Hepatocyte (in vitro differentiated cells): Measurements from ENCODE around the gene ADGRG4. TPM values are rescaled to one million over a fixed set of nuclear protein-coding genes. Genes with fewer than 3 reads are reported as not detected.

Experiments
- DNase-seq: peaks from one replicate; pipeline ENCODE4 v3.0.0-alpha.2; 2016; ENCODE audit warnings: low spot score
- H2AFZ ChIP-seq: fragments of 200-600 bp; sonication (generic); 2 replicates; pipeline ENCODE4 v1.6.0; 2016; ENCODE audit warnings: antibody characterized with exemption, mild to moderate bottlenecking
- H3K27ac ChIP-seq: fragments of 200-600 bp; sonication (generic); 2 replicates; pipeline ENCODE4 v1.5.1; 2016; ENCODE audit warnings: mild to moderate bottlenecking
- H3K27me3 ChIP-seq: fragments of 200-600 bp; sonication (generic); 2 replicates; pipeline ENCODE4 v1.6.1; 2016
- H3K36me3 ChIP-seq: fragments of 200-600 bp; sonication (generic); replicated peaks from 2 replicates; pipeline ENCODE4 v1.5.1; 2016; ENCODE audit warnings: low read depth; ENCODE audit not compliant: insufficient read depth
- H3K4me1 ChIP-seq: fragments of 200-600 bp; sonication (generic); 2 replicates; pipeline ENCODE4 v1.5.1; 2016; ENCODE audit warnings: mild to moderate bottlenecking, moderate library complexity; ENCODE audit not compliant: insufficient read depth
- H3K4me2 ChIP-seq: fragments of 200-600 bp; sonication (generic); 2 replicates; pipeline ENCODE4 v1.6.0; 2016
- H3K4me3 ChIP-seq: fragments of 200-600 bp; sonication (generic); 2 replicates; pipeline ENCODE4 v1.5.1; 2016; ENCODE audit warnings: mild to moderate bottlenecking
- H3K79me2 ChIP-seq: fragments of 200-600 bp; sonication (generic); 2 replicates; pipeline ENCODE4 v1.6.0; 2017; ENCODE audit warnings: mild to moderate bottlenecking
- H3K9me2 ChIP-seq: fragments of 200-600 bp; sonication (generic); replicated peaks from 2 replicates; pipeline ENCODE4 v1.6.0; 2017; ENCODE audit warnings: mild to moderate bottlenecking; ENCODE audit not compliant: insufficient read depth
- H3K9me3 ChIP-seq: fragments of 200-600 bp; sonication (generic); 2 replicates; pipeline ENCODE4 v1.5.1; 2016; ENCODE audit warnings: low read depth, mild to moderate bottlenecking
- H4K20me1 ChIP-seq: fragments of 200-600 bp; sonication (generic); 2 replicates; pipeline ENCODE4 v1.6.0; 2016; ENCODE audit warnings: mild to moderate bottlenecking; ENCODE audit not compliant: insufficient read depth, poor library complexity, severe bottlenecking
- CTCF ChIP-seq: fragments of 200-600 bp; sonication (generic); IDR thresholded peaks from 2 replicates; pipeline ENCODE4 v1.5.1; 2016; ENCODE audit warnings: antibody characterized with exemption, mild to moderate bottlenecking; ENCODE audit not compliant: poor library complexity
- EZH2 ChIP-seq: fragments of 200-600 bp; sonication (generic); IDR thresholded peaks from 2 replicates; pipeline ENCODE4 v1.6.1; 2016; ENCODE audit warnings: antibody characterized with exemption, mild to moderate bottlenecking, borderline replicate concordance
- EZH2phosphoT487 ChIP-seq: fragments of 200-600 bp; sonication (generic); IDR thresholded peaks from one replicate; pipeline ENCODE4 v1.6.1; 2018; ENCODE audit warnings: antibody characterized with exemption, mild to moderate bottlenecking, low read depth, moderate library complexity; ENCODE audit not compliant: unreplicated experiment, severe bottlenecking
- WGBS: methylation state at CpG from one replicate; pipeline ENCODE4 v1.1.6; 2016; ENCODE audit warnings: low lambda C conversion rate; ENCODE audit errors: missing lambda C conversion rate; 5-methylcytosine and 5-hydroxymethylcytosine counted together
- polyA plus RNA-seq: library from polyadenylated mRNA; unstranded; fragments of >200 nt; fragmentation: Nextera tagmentation; extraction: Ambion mirVana; gene quantifications from 2 replicates; pipeline ENCODE4 v1.2.1, GENCODE V29; 2016
- total RNA-seq: library from RNA; depleted of rRNA; stranded (reverse); fragments of >200 nt; gene quantifications from 2 replicates; pipeline ENCODE4 v1.2.3, GENCODE V29; 2014

ADGRG4 gene
- total and polyA plus RNA-seq, 2 experiments from 2014 or later = 0.27 TPM; not detected in 1

- TF ChIP-seq EZH2 = no peak
- TF ChIP-seq EZH2phosphoT487 = no peak
- TF ChIP-seq CTCF = no peak
- WGBS = 80% methylated on average over 7 of the region's 7 CpGs
- Histone ChIP-seq H2AFZ (no peak overlapping the region), H3K4me3 (no peak overlapping the region), H3K79me2 (no peaks in the 10 kb centered on the region), H3K9me2 (no peaks in the 10 kb centered on the region), H3K27ac (no peak overlapping the region), H3K27me3 (no peaks in the 10 kb centered on the region), H3K4me1 (no peaks in the 10 kb centered on the region), H3K36me3 (no peaks in the 10 kb centered on the region), H3K9me3 (no peaks in the 10 kb centered on the region), H4K20me1 (no peaks in the 10 kb centered on the region), H3K4me2 (no peak overlapping the region)
- DNase-seq = no peak
Observed at GRCh38 chrX:136261321-136261720, 39.4 kb upstream of the ADGRG4 start.

- no peaks in the 10 kb centered on the region for H3K27me3 ChIP-seq
- H3K4me3 ChIP-seq = no peak overlapping the region
- H3K4me1 ChIP-seq = no peaks in the 10 kb centered on the region
- TF ChIP-seq CTCF (no peak), EZH2phosphoT487 (no peak), EZH2 (no peak)
- no peak for DNase-seq
- no peaks in the 10 kb centered on the region for H4K20me1 ChIP-seq
- no peaks in the 10 kb centered on the region for H3K9me2 ChIP-seq
- H3K27ac ChIP-seq = no peak overlapping the region
- no peaks in the 10 kb centered on the region for H3K36me3 ChIP-seq
- 78% methylated on average over 5 of the region's 5 CpGs for WGBS
- H2AFZ ChIP-seq = no peak overlapping the region
- H3K79me2 ChIP-seq = no peaks in the 10 kb centered on the region
- H3K4me2 ChIP-seq = no peak overlapping the region
- no peaks in the 10 kb centered on the region for H3K9me3 ChIP-seq
Observed at GRCh38 chrX:136262243-136262642, 38.5 kb upstream of the ADGRG4 start.

DNA sequence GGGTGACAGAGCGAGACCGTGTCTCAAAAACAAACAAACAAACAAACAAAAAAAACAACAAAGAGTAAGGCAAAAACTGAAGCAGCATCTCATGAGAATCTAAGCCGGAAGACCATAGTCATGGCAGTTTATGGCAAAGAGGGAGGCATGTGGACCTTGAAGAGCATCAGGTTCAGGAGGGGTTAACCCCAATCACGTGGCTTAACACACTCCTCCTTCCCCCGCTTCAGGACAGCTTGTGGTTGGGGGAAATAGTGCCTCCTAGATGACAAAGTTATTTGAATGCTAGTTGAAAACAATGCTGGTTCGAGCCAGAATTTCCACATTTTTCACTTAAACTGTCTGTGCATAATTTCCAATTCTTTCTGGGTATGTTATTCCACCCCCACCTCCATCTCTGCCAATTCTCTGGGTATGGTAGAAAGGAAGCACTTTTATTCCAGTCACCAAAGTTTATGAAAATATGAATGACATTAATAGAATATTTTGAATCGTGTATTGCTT, 37.9 kb upstream of the ADGRG4 start:
- TF ChIP-seq EZH2 (no peak), EZH2phosphoT487 (no peak), CTCF (no peak)
- WGBS = 71% methylated on average over 7 of the region's 7 CpGs
- H3K9me2 ChIP-seq = no peaks in the 10 kb centered on the region
- no peaks in the 10 kb centered on the region for H3K36me3 ChIP-seq
- no peaks in the 10 kb centered on the region for H4K20me1 ChIP-seq
- H3K9me3 ChIP-seq = no peaks in the 10 kb centered on the region
- no peaks in the 10 kb centered on the region for H3K79me2 ChIP-seq
- DNase-seq = no peak
- H3K27ac ChIP-seq = no peak overlapping the region
- no peaks in the 10 kb centered on the region for H3K27me3 ChIP-seq
- no peak overlapping the region for H3K4me3 ChIP-seq
- no peaks in the 10 kb centered on the region for H3K4me1 ChIP-seq
- H2AFZ ChIP-seq = no peak overlapping the region
- H3K4me2 ChIP-seq = no peak overlapping the region

DNA sequence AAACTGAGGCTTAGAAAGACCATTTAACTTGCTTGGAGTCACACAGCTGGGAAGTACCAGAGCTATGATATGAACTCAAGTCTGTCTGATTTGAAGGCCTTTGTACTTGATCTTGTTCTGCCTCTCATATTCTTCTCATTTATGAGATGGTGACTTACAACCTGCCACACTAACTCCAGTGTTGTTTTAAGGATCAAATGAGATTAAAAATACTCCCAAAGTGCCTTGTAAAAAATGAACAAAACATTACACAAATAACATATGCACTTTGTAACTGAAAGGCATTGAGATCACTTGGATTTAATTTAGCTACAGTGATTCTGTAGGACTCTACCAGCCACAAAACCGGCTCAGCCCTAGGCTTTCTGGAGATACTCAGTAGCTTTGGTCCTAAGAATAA, 33.9 kb upstream of the ADGRG4 start:
- H3K9me3 ChIP-seq = no peaks in the 10 kb centered on the region
- no peaks in the 10 kb centered on the region for H4K20me1 ChIP-seq
- no peaks in the 10 kb centered on the region for H3K4me1 ChIP-seq
- no peaks in the 10 kb centered on the region for H3K27me3 ChIP-seq
- H3K36me3 ChIP-seq = no peaks in the 10 kb centered on the region
- 71% methylated on average over 1 of the region's 1 CpG for WGBS
- H3K4me2 ChIP-seq = no peak overlapping the region
- DNase-seq = no peak
- H3K9me2 ChIP-seq = no peaks in the 10 kb centered on the region
- H2AFZ ChIP-seq = no peak overlapping the region
- no peak overlapping the region for H3K4me3 ChIP-seq
- no peak overlapping the region for H3K27ac ChIP-seq
- H3K79me2 ChIP-seq = no peaks in the 10 kb centered on the region
- TF ChIP-seq EZH2 (no peak), CTCF (no peak), EZH2phosphoT487 (no peak)
